ENCODE data around the gene TULP3. TPM values are rescaled to one million over a fixed set of nuclear protein-coding genes. Genes with fewer than 3 reads are reported as not detected.

TULP3 gene
- total and polyA plus RNA-seq, 10 donors = 3.5 to 15.7 (median 12.8) TPM

DNA sequence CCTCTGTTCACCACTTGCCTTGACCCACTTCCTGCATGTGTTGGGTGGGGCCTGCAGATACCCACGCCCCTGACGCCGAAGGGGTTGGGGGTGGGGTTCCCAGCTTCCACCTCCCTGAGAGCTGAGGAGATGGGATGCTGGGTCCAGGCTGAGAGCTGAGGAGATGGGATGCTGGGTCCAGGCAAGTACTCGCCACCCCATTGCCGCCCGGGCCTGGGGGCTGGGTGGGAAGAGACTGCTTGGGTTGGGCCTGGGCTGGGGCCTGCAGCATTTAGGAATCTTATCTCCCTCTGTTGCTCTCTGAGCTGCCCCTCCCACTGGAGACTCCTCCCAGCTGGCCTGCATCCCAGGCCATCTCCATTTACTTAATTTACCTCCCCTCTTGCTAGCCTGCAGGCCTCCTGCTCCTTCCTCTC, 85.9 kb downstream of the TULP3 start:
- 64 to 94% (median 70%) methylated on average over 2 to 6 of the region's 6 CpGs for WGBS, 5 donors
- Histone ChIP-seq H3K9me3 (no peaks in the 10 kb centered on the region), H3K27me3 (replicated peaks in 1 of 7) (no peaks in the 10 kb centered on the region), H3K4me1 (peaks cover 0 to 18% (median 0%) of the 10 kb centered on the region in 6 donors), H3K36me3 (peaks cover 0 to 12% (median 0%) of the 10 kb centered on the region in 6 donors), H3K4me3 (no peak overlapping the region), H3K27ac (no peak overlapping the region)
- intact Hi-C loops (cut with DNase I; ENCODE audit: low total_unique reads) = no loop called here
- DNase-seq = no peak
- TF ChIP-seq CTCF (IDR thresholded peaks at IDR 0.05 in 8 of 11, conservative IDR thresholded peaks at IDR 0.05 in 3 of 11) = no peak
- TF ChIP-seq POLR2A (IDR thresholded peaks at IDR 0.05) = no peak
- no peak for TF ChIP-seq POLR2AphosphoS5 (IDR thresholded peaks at IDR 0.05)

- Histone ChIP-seq H3K36me3 (peaks cover 0 to 16% (median 0%) of the 10 kb centered on the region in 6 donors), H3K27ac (no peak overlapping the region), H3K4me1 (peaks cover 0 to 18% (median 0%) of the 10 kb centered on the region in 6 donors), H3K4me3 (no peak overlapping the region), H3K27me3 (replicated peaks in 1 of 7) (no peaks in the 10 kb centered on the region), H3K9me3 (no peaks in the 10 kb centered on the region)
- DNase-seq = no peak
- TF ChIP-seq POLR2A (IDR thresholded peaks at IDR 0.05) = no peak
- TF ChIP-seq CTCF (IDR thresholded peaks at IDR 0.05 in 8 of 11, conservative IDR thresholded peaks at IDR 0.05 in 3 of 11) = no peak
- no peak for TF ChIP-seq POLR2AphosphoS5 (IDR thresholded peaks at IDR 0.05)
- WGBS, 5 donors = 87 to 92% (median 91%) methylated on average over 5 of the region's 5 CpGs
- intact Hi-C loops (cut with DNase I; ENCODE audit: low total_unique reads) = no loop called here
Measured at GRCh38 chr12:2977776-2978175, 87.1 kb downstream of the TULP3 start.

DNA sequence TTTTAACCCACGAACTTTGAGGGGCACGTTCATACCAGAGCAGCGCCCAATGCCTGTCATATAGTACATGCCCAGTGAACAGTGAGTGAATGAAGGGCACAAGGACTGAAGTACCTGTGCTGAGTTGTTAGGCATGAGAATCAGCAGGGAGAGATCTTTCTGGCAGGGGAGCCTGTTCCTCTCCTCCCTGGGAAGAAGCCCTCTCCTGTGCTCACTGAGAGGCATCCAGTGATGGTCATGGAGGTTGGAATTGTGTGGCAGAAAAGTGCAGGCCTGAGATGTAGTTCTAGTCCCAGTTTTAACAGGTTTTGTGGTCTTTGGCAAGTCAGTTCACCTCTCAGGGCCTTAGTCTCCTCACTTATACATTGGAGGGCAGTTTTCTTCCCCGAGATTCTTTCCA, 89.1 kb downstream of the TULP3 start:
- Histone ChIP-seq H3K36me3 (peaks cover 0 to 17% (median 0%) of the 10 kb centered on the region in 6 donors), H3K4me3 (no peak overlapping the region), H3K27me3 (replicated peaks in 1 of 7) (no peaks in the 10 kb centered on the region), H3K9me3 (no peaks in the 10 kb centered on the region), H3K27ac (no peak overlapping the region), H3K4me1 (peaks cover 0 to 7% (median 0%) of the 10 kb centered on the region in 6 donors)
- WGBS, 5 donors = 71 to 90% (median 85%) methylated on average over 4 of the region's 4 CpGs
- intact Hi-C loops (cut with DNase I; ENCODE audit: low total_unique reads) = no loop called here
- TF ChIP-seq CTCF (IDR thresholded peaks at IDR 0.05 in 8 of 11, conservative IDR thresholded peaks at IDR 0.05 in 3 of 11) (no peak), POLR2AphosphoS5 (IDR thresholded peaks at IDR 0.05) (no peak), POLR2A (IDR thresholded peaks at IDR 0.05) (no peak)
- no peak for DNase-seq

GRCh38 chr12:2980630-2981029, 89.9 kb downstream of the TULP3 start:
- H3K36me3 ChIP-seq = peaks cover 0 to 17% (median 0%) of the 10 kb centered on the region in 6 donors
- 79 to 92% (median 82%) methylated on average over 7 of the region's 7 CpGs for WGBS, 5 donors
- DNase-seq = no peak

More at GRCh38 chr12:2980630-2981029, 89.9 kb downstream of the TULP3 start:
- no peak overlapping the region for H3K4me3 ChIP-seq
- H3K4me1 ChIP-seq = peaks cover 0 to 6% (median 0%) of the 10 kb centered on the region in 6 donors
- TF ChIP-seq POLR2A (IDR thresholded peaks at IDR 0.05) (no peak), CTCF (IDR thresholded peaks at IDR 0.05 in 8 of 11, conservative IDR thresholded peaks at IDR 0.05 in 3 of 11) (no peak), POLR2AphosphoS5 (IDR thresholded peaks at IDR 0.05) (no peak)
- H3K27me3 ChIP-seq (replicated peaks in 1 of 7) = no peaks in the 10 kb centered on the region
- intact Hi-C loops (cut with DNase I; ENCODE audit: low total_unique reads) = no loop called here
- no peak overlapping the region for H3K27ac ChIP-seq
- no peaks in the 10 kb centered on the region for H3K9me3 ChIP-seq

All from spleen (tissue), 11 donors.